IPS-20b (cell line): ENCODE data around the gene RETREG3.

ENCODE experiments used
- H3K27ac ChIP-seq: one replicate; pipeline ENCODE4 v1.5.1; 2013; ENCODE audit warnings: low read length
- H3K27me3 ChIP-seq: 2 replicates; pipeline ENCODE4 v1.6.1; 2013; ENCODE audit warnings: mild to moderate bottlenecking, low read length, inconsistent platforms; ENCODE audit not compliant: insufficient read depth
- H3K36me3 ChIP-seq: 2 replicates; pipeline ENCODE4 v1.6.1; 2013; ENCODE audit warnings: low read depth, mild to moderate bottlenecking, inconsistent platforms, low read length, moderate library complexity; ENCODE audit not compliant: insufficient read depth
- H3K4me1 ChIP-seq: 2 replicates; pipeline ENCODE4 v1.6.1; 2013; ENCODE audit warnings: mild to moderate bottlenecking, control low read depth, inconsistent platforms, low read length, moderate library complexity; ENCODE audit not compliant: insufficient read depth
- H3K4me3 ChIP-seq: 2 replicates; pipeline ENCODE4 v1.5.1; 2013; ENCODE audit warnings: mild to moderate bottlenecking, low read length, inconsistent platforms
- H3K9ac ChIP-seq: 2 replicates; pipeline ENCODE4 v1.6.1; 2013; ENCODE audit warnings: low read depth, mild to moderate bottlenecking, inconsistent platforms, low read length, moderate library complexity
- H3K9me3 ChIP-seq: 2 replicates; pipeline ENCODE4 v1.6.1; 2013; ENCODE audit warnings: mild to moderate bottlenecking, low read depth, low read length, inconsistent platforms; ENCODE audit not compliant: insufficient read depth

RETREG3 gene

DNA sequence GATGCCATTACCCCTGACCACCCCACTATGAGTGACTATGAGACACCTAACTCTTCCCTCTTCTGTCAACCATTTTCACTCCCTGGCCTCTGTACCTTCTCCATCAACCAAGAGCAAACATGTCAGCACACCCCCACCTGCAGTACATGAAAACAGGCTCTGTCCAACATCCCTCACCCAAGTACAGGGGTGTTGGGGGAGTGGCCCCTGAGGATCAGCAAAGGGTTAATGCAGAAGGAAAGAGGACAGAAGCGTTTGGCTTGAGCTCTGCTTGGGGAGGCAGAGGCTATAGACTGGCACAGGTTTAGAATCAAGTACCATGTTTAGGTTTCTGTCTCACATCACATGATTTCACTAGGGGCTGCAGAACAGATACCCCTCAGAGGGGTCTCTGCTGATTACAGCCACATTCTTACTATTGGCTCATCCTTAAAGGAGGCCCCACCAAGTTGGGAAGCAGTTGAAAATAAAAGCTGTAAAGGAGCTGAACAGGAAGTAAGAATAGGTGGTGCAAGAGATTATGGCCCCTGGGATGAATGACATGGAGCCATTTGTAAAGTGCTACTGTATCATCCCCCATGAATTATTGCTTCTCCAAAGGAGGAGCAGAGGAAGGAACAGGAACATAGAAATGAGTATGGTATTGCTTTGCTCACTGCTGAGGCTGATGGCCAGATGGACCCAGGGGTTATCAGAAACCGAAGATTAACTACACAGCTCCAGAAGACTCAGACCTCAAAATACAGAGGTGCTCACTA lies 29.2 kb downstream of the RETREG3 start:
- H3K4me1 ChIP-seq = no peaks in the 10 kb centered on the region
- no peak overlapping the region for H3K4me3 ChIP-seq

GRCh38 chr17:42578282-42578869 lies 30.8 kb downstream of the RETREG3 start:
- Histone ChIP-seq H3K4me1 (no peaks in the 10 kb centered on the region), H3K9ac (peak overlapping the region; percentile 95), H3K4me3 (peak overlapping the region; percentile 94), H3K27ac (peak overlapping the region; percentile 45), H3K36me3 (peaks cover 60% of the 10 kb centered on the region), H3K27me3 (no peaks in the 10 kb centered on the region), H3K9me3 (no peaks in the 10 kb centered on the region)

More for the DNA sequence above, 29.2 kb downstream of the RETREG3 start:
- no peak overlapping the region for H3K27ac ChIP-seq
- peaks cover 60% of the 10 kb centered on the region for H3K36me3 ChIP-seq
- no peaks in the 10 kb centered on the region for H3K27me3 ChIP-seq
- H3K9ac ChIP-seq = peak overlapping the region; percentile 21; the same call in 1 of the 2 replicates
- H3K9me3 ChIP-seq = no peaks in the 10 kb centered on the region

- Histone ChIP-seq H3K4me3 (peak within 1 kb of the TSS; percentile 94), H3K27me3 (no peaks in the 10 kb centered on the region), H3K9me3 (no peaks in the 10 kb centered on the region), H3K27ac (peak within 1 kb of the TSS; percentile 45), H3K9ac (peak within 1 kb of the TSS; percentile 95), H3K36me3 (peaks cover 60% of the 10 kb centered on the region), H3K4me1 (no peaks in the 10 kb centered on the region)
These were observed 31.5 kb downstream of the RETREG3 start, which contains the start of gene PSMC3IP for GRCh38 chr17:42577532-42578281. Gene PSMC3IP, minus strand, starts transcription at chr17:42577729. Its CDS starts 43 bp downstream, at chr17:42577686.

- H3K36me3 ChIP-seq = peaks cover 60% of the 10 kb centered on the region
These were observed 32.0 kb downstream of the RETREG3 start for GRCh38 chr17:42577140-42577531.

DNA sequence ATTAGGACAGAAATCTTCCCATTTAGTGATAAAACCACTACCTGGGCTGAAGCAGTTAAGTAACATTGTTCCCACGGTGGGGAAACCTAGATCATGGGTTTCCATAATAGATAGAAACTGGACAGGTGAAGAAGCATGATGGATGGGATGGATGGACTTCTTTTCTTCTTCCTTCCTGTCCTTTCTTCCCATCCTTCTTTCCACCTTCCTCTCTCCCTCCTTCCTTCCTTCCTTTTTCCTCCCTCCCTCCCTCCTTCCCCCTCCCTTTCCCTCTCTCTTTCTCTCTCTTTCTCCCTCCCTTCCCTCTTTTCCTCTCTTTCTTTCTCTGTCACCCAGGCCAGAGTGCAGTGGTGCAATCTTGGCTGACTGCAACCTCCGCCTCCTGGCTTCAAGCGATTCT lies 34.7 kb downstream of the RETREG3 start:
- no peak overlapping the region for H3K4me3 ChIP-seq
- no peak overlapping the region for H3K27ac ChIP-seq
- H3K4me1 ChIP-seq = no peaks in the 10 kb centered on the region
- H3K9me3 ChIP-seq = no peaks in the 10 kb centered on the region
- H3K9ac ChIP-seq = no peak overlapping the region
- H3K36me3 ChIP-seq = peaks cover 66% of the 10 kb centered on the region
- H3K27me3 ChIP-seq = no peaks in the 10 kb centered on the region

More at GRCh38 chr17:42577140-42577531, 32.0 kb downstream of the RETREG3 start:
- Histone ChIP-seq H3K27ac (no peak overlapping the region), H3K4me1 (no peaks in the 10 kb centered on the region), H3K9me3 (no peaks in the 10 kb centered on the region), H3K9ac (peak overlapping the region; percentile 95), H3K4me3 (peak overlapping the region; percentile 94), H3K27me3 (no peaks in the 10 kb centered on the region)

DNA sequence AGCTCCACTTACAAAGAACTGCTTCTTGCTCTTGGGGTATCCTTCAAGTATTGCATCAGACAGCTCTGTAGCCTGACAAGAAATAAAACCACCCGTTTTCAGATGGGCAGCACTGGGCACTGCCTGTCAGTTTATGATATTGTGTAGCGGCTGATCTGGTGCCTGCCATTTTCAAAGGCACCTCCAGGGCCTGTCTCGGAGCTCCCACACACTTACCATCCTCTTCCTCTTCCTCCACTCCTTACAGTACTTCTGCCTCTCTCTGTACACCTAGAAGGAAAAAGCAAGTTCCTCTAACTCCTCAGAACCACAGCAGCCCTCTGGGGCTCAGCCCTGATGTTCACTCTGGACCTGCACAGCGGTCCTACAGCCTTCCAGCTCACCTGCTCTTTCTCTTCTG lies 36.1 kb downstream of the RETREG3 start:
- no peak overlapping the region for H3K9ac ChIP-seq
- H3K9me3 ChIP-seq = no peaks in the 10 kb centered on the region
- H3K4me3 ChIP-seq = no peak overlapping the region
- H3K27me3 ChIP-seq = no peaks in the 10 kb centered on the region
- no peaks in the 10 kb centered on the region for H3K4me1 ChIP-seq
- no peak overlapping the region for H3K27ac ChIP-seq
- peaks cover 78% of the 10 kb centered on the region for H3K36me3 ChIP-seq

- Histone ChIP-seq H3K9ac (no peak overlapping the region), H3K4me3 (no peak overlapping the region), H3K27me3 (no peaks in the 10 kb centered on the region), H3K9me3 (no peaks in the 10 kb centered on the region), H3K27ac (no peak overlapping the region), H3K36me3 (peaks cover 78% of the 10 kb centered on the region), H3K4me1 (no peaks in the 10 kb centered on the region)
These were observed 37.5 kb downstream of the RETREG3 start for GRCh38 chr17:42571435-42572225.

DNA sequence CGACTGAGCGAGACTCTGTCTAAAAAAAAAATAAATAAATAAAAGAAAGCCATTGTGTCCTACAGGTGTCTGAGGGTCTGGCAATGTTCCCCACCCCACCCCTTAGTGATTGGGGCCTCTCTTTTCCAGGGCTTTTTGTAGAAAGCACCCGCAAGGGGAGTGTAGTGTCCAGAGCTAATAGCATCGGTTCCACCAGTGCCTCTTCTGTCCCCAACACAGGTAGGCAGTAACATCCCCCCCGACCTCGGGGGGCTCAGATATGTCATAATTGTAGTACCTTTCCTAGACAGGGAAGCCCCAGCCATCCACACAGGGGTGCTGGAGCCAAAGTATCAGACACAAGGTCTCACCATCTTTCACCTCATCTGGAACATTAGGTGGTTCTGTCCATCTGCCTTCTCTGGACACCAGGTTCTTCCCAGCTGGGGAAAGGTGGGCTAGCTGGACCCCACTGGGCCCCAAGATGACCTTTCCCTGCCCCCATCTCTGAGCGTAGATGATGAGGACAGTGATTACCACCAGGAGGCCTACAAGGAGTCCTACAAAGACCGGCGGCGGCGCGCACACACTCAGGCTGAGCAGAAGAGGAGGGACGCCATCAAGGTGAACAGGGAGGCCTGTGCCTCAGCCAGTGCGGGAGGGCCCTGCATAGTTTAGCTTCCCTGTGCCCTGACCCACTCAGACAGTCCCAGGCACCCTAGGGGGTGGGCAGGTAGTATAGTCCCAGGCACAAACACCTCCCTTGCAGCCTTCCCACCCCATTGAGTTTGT lies 40.6 kb downstream of the RETREG3 start:
- no peak overlapping the region for H3K9ac ChIP-seq
- no peaks in the 10 kb centered on the region for H3K4me1 ChIP-seq
- peaks cover 77% of the 10 kb centered on the region for H3K36me3 ChIP-seq
- no peak overlapping the region for H3K4me3 ChIP-seq
- H3K27me3 ChIP-seq = no peaks in the 10 kb centered on the region
- no peaks in the 10 kb centered on the region for H3K9me3 ChIP-seq
- H3K27ac ChIP-seq = no peak overlapping the region

- Histone ChIP-seq H3K27ac (peak within 1 kb of the TSS; percentile 98), H3K4me1 (peaks cover 7% of the 10 kb centered on the region; the same call in 1 of the 2 replicates), H3K27me3 (no peaks in the 10 kb centered on the region), H3K9me3 (no peaks in the 10 kb centered on the region), H3K36me3 (peaks cover 66% of the 10 kb centered on the region), H3K4me3 (peak within 1 kb of the TSS; percentile 91), H3K9ac (peak within 1 kb of the TSS; percentile 89)
These were observed 42.1 kb downstream of the RETREG3 start, which contains the start of gene MLX for GRCh38 chr17:42566883-42567573. Gene MLX, plus strand, starts transcription at chr17:42567100. Its CDS starts 25 bp downstream, at chr17:42567125.

- H3K27ac ChIP-seq = peak overlapping the region; percentile 98
- H3K36me3 ChIP-seq = peaks cover 59% of the 10 kb centered on the region
- peak overlapping the region; percentile 86; the same call in 1 of the 2 replicates for H3K9ac ChIP-seq
These were observed 42.8 kb downstream of the RETREG3 start for GRCh38 chr17:42566215-42566882.

More at GRCh38 chr17:42566215-42566882, 42.8 kb downstream of the RETREG3 start:
- Histone ChIP-seq H3K4me1 (peaks cover 7% of the 10 kb centered on the region; the same call in 1 of the 2 replicates), H3K4me3 (peak overlapping the region; percentile 91), H3K9me3 (no peaks in the 10 kb centered on the region), H3K27me3 (no peaks in the 10 kb centered on the region)
